MM.1S (cell line): ENCODE measurements around the gene RUSC1.

Source experiments
- EZH2phosphoT487 ChIP-seq: fragments of 300-600 bp; sonication (generic); IDR thresholded peaks from 2 replicates; pipeline ENCODE4 v1.6.1; 2018; ENCODE audit warnings: antibody characterized with exemption, low read length
- TF ChIP-seq, protein P1 (sequence below): fragments of 300-600 bp; sonication (generic); IDR thresholded peaks from 2 replicates; pipeline ENCODE4 v1.5.1; 2016; ENCODE audit warnings: antibody characterized with exemption, low read length, mixed read lengths

DNA sequence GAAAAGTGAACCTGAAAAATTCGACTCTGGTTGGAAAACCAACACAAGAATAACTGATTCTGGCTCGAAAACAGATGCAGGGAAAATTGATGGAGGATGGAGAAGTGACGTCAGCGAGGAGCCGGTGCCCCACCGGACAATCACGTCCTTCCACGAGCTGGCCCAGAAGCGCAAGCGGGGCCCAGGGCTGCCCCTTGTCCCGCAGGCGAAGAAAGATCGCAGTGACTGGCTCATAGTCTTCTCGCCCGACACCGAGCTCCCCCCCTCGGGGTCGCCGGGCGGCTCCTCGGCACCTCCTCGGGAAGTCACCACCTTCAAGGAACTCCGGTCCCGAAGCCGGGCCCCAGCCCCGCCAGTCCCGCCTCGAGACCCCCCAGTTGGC is 1.9 kb downstream of the RUSC1 start:
- TF ChIP-seq, protein P1, sequence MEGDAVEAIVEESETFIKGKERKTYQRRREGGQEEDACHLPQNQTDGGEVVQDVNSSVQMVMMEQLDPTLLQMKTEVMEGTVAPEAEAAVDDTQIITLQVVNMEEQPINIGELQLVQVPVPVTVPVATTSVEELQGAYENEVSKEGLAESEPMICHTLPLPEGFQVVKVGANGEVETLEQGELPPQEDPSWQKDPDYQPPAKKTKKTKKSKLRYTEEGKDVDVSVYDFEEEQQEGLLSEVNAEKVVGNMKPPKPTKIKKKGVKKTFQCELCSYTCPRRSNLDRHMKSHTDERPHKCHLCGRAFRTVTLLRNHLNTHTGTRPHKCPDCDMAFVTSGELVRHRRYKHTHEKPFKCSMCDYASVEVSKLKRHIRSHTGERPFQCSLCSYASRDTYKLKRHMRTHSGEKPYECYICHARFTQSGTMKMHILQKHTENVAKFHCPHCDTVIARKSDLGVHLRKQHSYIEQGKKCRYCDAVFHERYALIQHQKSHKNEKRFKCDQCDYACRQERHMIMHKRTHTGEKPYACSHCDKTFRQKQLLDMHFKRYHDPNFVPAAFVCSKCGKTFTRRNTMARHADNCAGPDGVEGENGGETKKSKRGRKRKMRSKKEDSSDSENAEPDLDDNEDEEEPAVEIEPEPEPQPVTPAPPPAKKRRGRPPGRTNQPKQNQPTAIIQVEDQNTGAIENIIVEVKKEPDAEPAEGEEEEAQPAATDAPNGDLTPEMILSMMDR, result no peak
- TF ChIP-seq EZH2phosphoT487, result no peak
